NCI-H187 (cell line): ENCODE results near the gene PCDHGB3.
"Not testable (repeated sequence)": the region's sequence is repeated elsewhere in the genome, so short reads cannot be mapped to it uniquely, and the experiment has no call there.

Experiments
- DNase-seq, 2 experiments: peaks; one replicate each; lab custom pipeline; 2025; lab: John Stamatoyannopoulos, UW

Gene PCDHGB3

DNA sequence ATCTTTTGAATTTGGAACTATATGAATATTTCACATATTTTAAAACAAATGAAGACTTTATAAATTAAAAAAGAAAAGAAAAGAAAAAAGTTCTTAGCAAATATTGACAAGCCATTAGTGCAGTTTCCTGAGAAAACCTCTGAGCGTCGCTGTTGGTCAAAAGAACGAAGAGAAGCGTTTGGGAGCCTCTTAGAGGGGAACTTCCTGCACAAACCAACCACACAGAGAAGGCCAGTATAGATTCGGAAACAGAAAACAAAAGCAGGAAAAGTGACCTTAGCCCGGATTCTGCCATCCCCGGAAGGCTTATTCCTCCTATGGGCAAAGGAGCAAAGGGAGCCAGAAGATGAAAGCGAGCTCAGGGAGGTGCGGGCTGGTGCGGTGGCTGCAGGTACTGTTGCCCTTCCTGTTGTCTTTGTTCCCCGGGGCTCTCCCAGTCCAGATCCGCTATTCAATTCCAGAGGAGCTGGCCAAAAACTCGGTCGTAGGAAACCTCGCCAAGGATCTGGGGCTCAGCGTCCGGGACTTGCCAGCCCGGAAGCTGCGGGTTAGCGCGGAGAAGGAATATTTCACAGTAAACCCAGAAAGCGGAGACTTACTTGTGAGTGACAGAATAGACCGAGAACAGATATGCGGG lies 10.1 kb upstream of the PCDHGB3 start, which contains the start of gene PCDHGB2:
Gene PCDHGB2 (plus strand): TSS at position 205 of the 637 bp plus-strand sequence. CDS start 142 bp downstream, at position 347.
- DNase-seq: no peak

DNA sequence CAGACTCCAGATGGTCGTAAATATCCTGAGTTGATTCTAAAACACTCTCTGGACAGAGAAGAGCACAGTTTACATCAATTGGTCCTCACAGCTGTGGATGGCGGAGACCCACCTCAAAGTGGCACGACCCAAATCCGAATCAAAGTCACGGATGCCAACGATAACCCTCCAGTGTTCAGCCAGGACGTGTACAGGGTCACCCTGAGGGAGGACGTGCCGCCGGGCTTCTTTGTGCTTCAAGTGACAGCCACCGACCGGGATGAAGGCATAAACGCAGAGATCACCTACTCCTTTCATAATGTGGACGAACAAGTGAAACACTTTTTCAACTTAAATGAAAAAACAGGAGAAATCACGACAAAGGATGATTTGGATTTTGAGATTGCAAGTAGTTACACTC lies 9.4 kb upstream of the PCDHGB3 start:
- DNase-seq: no peak

DNA sequence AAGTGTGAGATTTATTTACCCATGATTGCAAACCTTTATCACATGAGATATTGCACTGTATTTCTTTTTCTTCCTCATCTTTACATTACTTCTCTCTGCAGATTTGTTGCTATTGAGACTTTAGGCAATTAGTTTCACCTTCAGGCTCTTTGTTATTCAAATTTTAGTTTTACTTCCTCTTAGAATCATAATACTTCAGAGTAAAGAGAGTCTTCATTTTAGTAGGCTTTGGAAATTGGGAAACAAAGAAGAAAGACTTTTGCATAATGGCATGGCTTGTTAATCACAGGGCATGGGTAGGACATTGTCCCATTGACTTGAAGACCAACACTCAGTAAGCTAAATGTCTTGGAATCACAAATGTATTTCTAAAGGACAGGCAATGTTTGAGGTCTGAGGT lies 7.3 kb upstream of the PCDHGB3 start:
- DNase-seq: no peak

DNA sequence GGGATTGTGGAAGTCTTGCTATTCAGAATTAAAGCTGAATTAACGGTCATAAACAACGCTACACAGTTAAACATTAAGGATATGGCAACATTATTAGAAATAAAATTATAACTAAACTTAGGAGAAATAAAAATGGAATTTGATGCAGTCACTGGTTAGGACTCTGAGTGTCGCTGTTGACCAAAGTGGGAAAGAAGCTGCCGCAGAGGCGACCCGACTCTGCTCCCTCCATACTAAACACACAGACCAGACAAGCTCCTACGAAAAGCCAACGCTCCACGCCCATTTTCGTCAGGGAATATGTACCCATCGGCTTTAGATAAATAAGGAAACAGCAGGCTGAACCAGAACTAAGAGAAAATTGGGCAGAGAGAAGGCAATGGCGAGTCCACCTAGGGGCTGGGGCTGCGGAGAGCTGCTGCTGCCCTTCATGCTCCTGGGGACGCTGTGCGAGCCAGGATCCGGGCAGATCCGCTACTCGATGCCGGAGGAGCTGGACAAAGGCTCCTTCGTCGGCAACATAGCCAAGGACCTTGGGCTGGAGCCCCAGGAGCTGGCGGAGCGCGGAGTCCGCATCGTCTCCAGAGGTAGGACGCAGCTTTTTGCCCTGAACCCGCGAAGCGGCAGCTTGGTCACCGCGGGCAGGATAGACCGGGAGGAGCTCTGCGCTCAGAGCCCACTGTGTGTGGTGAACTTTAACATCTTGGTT lies 5.9 kb upstream of the PCDHGB3 start, which contains the start of gene PCDHGA5:
Gene PCDHGA5 (plus strand): TSS at position 211 of the 709 bp plus-strand sequence. CDS start 169 bp downstream, at position 380.
- no peak for DNase-seq

DNA sequence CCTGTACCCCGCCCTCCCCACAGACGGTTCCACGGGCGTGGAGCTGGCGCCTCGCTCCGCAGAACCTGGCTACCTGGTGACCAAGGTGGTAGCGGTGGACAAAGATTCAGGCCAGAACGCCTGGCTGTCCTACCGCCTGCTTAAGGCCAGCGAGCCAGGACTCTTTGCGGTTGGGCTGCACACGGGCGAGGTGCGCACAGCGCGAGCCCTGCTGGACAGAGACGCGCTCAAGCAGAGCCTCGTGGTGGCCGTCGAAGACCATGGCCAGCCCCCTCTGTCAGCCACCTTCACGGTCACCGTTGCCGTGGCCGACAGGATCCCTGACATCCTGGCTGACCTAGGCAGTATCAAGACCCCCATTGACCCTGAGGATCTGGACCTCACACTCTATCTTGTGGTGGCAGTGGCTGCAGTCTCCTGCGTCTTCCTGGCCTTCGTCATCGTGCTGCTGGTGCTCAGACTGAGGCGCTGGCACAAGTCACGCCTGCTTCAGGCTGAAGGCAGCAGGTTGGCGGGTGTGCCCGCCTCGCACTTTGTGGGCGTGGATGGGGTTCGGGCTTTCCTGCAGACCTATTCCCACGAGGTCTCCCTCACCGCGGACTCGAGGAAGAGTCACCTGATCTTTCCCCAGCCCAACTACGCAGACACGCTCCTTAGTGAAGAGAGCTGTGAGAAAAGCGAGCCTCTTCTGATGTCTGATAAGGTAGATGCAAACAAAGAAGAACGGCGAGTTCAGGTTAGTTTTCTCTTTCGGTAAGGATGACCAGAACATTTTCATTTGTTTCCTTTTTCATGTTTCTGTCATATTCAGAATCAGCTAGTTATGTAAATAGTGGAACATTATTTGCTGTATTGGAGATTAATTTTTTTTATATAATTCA lies 3.8 kb upstream of the PCDHGB3 start:
- DNase-seq: no peak

DNA sequence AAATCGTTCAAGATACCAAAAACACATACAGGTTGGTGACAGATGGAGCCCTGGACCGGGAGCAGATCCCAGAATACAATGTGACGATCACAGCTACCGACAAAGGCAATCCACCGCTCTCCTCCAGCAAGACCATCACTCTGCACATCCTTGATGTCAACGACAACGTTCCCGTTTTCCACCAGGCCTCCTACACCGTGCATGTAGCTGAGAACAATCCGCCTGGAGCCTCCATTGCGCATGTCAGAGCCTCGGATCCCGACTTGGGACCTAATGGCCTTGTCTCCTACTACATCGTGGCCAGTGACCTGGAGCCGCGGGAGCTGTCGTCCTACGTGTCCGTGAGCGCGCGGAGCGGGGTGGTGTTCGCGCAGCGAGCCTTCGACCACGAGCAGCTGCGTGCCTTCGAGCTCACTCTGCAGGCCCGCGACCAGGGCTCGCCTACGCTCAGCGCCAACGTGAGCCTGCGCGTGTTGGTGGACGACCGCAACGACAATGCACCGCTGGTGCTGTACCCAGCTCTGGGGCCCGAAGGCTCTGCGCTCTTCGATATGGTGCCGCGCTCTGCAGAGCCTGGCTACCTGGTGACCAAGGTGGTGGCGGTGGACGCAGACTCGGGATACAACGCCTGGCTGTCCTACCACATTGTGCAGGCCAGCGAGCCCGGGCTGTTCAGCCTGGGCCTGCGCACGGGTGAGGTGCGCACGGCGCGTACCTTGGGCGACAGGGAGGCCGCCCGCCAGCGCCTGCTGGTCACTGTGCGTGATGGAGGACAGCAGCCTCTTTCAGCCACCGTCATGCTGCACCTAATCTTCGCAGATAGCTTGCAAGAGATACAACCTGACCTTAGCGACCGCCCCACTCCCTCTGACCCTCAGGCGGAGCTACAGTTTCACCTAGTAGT lies 1.8 kb downstream of the PCDHGB3 start:
- DNase-seq: no peak

DNA sequence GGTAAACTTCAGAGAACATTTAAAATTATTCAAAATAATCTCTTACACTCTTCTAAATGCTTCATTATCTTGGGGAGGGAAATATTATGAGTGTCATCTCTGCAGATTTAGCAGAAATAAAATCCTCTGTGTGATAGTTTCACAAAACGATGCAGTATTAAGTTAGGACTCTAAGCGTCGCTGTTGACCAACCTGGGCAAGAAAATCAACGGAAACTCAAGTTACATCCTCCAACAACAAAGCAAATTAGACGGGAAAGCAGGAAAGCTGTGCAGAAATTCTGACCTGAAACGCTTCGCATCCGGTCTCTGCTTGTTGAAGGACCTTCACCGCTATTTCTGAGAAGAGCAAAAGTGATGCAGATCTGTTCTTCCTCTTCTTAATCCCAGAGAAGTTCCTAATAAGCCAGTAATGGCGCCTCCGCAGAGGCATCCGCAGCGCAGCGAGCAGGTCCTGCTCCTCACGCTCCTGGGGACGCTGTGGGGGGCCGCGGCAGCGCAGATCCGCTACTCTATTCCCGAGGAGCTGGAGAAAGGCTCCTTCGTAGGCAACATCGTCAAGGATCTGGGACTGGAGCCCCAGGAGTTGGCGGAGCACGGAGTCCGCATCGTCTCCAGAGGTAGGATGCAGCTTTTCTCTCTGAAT lies 3.8 kb downstream of the PCDHGB3 start, which contains the start of gene PCDHGA6:
Gene PCDHGA6 (plus strand): TSS at position 219 of the 645 bp plus-strand sequence. CDS start 193 bp downstream, at position 412.
- no peak for DNase-seq

DNA sequence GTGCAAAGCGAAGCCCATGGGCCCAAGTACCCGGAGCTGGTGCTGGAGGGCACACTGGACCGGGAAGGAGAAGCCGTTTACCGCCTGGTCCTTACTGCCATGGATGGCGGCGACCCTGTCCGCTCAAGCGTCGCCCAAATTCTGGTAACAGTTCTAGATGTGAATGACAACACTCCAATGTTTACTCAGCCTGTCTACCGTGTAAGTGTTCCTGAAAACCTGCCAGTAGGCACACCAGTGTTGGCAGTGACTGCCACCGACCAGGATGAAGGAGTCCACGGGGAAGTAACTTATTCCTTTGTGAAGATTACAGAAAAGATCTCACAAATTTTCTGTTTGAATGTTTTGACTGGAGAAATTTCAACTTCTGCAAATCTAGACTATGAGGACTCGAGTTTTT lies 4.6 kb downstream of the PCDHGB3 start:
- DNase-seq: no peak

DNA sequence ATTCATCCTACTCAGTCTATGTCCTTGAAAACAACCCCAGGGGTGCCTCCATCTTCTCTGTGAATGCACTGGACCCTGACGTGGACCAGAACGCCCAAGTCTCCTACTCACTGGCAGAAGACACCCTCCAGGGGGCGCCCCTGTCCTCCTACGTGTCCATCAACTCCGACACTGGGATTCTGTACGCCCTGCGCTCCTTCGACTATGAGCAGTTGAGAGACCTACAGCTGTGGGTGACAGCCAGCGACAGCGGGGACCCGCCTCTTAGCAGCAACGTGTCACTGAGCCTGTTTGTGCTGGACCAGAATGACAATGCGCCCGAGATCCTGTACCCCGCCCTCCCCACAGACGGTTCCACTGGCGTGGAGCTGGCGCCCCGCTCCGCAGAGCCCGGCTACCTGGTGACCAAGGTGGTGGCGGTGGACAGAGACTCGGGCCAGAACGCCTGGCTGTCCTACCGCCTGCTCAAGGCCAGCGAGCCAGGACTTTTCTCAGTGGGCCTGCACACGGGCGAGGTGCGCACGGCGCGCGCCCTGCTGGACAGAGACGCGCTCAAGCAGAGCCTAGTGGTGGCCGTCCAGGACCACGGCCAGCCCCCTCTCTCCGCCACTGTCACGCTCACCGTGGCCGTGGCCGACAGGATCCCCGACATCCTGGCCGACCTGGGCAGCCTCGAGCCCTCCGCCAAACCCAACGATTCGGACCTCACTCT lies 5.6 kb downstream of the PCDHGB3 start:
- not testable (repeated sequence) for DNase-seq

DNA sequence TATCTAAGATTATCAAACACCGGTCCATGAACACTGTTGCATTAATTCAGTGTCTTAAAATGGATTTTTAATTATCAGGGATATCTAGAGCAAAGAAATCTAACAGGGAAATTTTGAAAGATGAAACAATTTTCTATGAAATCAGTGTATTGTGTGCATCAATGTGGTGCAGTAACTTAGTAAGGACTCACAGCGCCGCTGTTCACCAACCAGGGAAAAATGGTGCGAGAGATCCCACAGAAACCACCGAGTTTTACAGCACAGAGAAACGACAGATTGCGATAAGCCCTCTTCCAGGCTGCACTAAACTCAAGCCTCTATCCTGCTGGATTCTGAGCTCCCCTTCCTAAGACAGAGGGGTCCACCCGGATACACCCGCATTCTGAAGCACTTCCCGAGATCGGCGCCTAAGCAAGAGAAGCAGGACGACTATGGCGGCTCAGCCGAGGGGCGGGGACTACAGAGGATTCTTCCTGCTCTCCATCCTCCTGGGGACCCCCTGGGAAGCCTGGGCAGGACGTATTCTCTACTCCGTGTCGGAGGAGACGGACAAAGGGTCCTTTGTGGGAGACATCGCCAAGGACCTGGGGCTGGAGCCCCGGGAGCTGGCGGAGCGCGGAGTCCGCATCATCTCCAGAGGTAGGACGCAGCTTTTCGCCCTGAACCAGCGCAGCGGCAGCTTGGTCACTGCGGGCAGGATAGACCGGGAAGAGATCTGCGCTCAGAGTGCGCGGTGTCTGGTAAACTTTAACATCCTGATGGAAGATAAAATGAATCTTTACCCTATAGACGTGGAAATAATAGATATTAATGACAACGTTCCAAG lies 12.6 kb downstream of the PCDHGB3 start, which contains the start of gene PCDHGA7:
Gene PCDHGA7 (plus strand): TSS at position 274 of the 826 bp plus-strand sequence. CDS start 158 bp downstream, at position 432.
- DNase-seq: no peak

DNA sequence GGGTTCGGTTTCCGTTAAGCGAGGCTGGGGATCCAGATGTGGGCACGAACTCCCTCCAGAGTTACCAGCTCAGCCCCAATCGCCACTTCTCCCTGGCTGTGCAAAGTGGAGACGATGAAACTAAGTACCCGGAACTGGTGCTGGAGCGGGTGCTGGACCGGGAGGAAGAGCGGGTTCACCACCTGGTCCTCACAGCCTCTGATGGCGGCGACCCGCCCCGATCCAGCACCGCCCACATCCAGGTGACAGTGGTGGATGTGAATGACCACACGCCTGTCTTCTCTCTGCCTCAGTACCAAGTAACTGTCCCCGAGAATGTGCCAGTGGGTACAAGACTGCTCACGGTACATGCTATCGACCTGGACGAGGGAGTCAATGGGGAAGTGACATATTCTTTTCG lies 13.3 kb downstream of the PCDHGB3 start:
- no peak for DNase-seq

DNA sequence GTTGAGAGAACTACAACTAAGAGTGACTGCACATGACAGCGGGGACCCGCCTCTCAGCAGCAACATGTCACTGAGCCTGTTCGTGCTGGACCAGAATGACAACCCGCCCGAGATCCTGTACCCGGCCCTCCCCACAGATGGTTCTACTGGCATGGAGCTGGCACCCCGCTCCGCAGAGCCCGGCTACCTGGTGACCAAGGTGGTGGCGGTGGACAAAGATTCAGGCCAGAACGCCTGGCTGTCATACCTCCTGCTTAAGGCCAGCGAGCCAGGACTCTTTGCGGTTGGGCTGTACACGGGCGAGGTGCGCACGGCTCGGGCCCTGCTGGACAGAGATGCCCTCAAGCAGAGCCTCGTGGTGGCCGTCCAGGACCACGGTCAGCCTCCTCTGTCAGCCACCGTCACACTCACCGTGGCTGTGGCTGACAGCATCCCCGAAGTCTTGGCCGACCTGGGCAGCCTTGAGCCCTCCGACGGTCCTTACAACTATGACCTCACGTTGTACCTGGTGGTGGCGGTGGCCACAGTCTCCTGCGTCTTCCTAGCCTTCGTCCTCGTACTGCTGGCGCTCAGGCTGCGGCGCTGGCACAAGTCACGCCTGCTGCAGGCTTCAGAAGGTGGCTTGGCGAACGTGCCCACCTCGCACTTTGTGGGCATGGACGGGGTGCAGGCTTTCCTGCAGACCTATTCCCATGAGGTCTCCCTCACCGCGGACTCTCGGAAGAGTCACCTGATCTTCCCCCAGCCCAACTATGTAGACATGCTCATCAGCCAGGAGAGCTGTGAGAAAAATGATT lies 14.6 kb downstream of the PCDHGB3 start:
- DNase-seq: no peak

DNA sequence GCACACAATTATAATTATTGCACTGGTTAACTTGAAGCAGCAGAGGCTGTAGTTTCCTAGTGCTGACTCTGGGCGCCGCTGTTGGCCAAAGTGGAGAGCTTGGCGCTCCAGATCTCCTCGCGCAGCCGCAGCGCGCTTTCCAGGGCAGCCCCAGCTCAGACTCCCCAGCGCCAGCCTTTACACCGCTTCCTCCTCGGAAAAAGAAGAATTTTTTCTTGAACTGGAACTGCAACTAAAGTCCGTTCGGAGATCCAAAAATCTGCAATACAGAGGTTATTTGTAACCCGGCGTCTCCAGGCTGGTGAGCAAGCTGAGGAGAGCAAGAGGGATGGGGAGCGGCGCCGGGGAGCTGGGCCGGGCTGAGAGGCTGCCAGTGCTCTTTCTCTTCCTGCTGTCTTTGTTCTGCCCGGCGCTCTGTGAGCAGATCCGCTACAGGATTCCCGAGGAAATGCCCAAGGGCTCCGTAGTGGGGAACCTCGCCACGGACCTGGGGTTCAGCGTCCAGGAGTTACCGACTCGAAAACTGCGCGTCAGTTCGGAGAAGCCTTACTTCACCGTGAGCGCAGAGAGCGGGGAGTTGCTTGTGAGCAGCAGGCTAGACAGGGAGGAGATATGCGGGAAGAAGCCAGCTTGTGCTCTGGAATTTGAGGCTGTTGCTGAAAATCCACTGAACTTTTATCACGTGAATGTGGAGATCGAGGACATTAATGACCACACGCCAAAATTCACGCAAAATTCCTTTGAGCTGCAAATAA lies 17.7 kb downstream of the PCDHGB3 start, which contains the start of gene PCDHGB4:
Gene PCDHGB4 (plus strand): TSS at position 142 of the 755 bp plus-strand sequence. CDS start 187 bp downstream, at position 329.
- DNase-seq: not testable (repeated sequence)

DNA sequence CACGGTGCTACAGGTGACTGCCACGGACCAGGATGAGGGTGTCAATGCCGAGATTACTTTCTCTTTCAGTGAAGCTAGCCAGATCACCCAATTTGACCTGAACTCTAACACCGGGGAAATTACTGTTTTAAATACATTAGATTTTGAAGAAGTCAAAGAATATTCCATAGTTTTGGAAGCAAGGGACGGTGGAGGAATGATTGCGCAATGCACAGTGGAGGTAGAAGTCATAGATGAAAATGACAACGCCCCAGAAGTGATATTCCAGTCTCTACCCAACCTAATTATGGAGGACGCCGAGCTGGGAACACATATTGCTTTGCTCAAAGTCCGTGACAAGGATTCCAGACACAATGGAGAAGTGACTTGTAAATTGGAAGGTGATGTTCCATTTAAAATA lies 18.6 kb downstream of the PCDHGB3 start:
- no peak for DNase-seq

DNA sequence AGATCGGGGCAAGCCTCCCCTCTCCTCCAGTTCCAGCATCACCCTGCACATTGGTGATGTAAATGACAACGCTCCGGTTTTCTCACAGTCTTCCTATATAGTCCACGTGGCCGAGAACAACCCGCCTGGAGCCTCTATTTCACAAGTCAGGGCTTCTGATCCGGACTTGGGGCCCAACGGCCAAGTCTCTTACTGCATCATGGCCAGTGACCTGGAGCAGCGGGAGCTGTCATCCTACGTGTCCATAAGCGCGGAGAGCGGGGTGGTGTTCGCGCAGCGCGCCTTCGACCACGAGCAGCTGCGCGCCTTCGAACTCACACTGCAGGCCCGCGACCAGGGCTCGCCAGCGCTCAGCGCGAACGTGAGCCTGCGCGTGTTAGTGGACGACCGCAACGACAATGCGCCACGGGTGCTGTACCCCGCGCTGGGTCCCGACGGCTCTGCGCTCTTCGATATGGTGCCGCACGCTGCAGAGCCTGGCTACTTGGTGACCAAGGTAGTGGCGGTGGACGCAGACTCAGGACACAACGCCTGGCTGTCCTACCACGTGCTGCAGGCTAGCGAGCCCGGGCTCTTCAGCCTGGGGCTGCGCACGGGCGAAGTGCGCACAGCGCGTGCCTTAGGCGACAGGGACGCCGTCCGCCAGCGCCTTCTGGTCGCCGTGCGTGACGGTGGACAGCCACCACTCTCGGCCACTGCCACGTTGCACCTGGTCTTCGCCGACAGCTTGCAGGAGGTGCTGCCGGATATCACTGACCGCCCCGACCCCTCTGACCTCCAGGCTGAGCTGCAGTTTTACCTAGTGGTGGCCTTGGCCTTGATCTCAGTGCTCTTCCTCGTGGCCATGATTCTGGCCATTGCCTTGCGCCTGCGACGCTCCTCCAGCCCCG lies 19.4 kb downstream of the PCDHGB3 start:
- DNase-seq: no peak
